Neural cell (in vitro differentiated cells): Measurements from ENCODE around the gene RFT1.

ENCODE experiments used
- EP300 ChIP-seq: fragments of 450-650 bp; conservative IDR thresholded peaks from 2 replicates; pipeline ENCODE4 v1.6.1; 2014; ENCODE audit warnings: antibody characterized with exemption, mild to moderate bottlenecking, moderate library complexity; ENCODE audit not compliant: poor library complexity, severe bottlenecking
- EZH2 ChIP-seq: fragments of 200-600, 300-800 bp; shearing (Covaris generic), sonication (generic); IDR thresholded peaks from 2 replicates; pipeline ENCODE4 v1.6.1; 2014; ENCODE audit warnings: antibody characterized with exemption, low read length, borderline replicate concordance, mild to moderate bottlenecking; ENCODE audit not compliant: insufficient read depth, poor library complexity, severe bottlenecking
- MXI1 ChIP-seq: fragments of 450-650 bp; conservative IDR thresholded peaks from 2 replicates; pipeline ENCODE4 v1.6.1; 2014; ENCODE audit warnings: antibody characterized with exemption, mild to moderate bottlenecking; ENCODE audit not compliant: poor library complexity, severe bottlenecking
- POLR2AphosphoS5 ChIP-seq: IDR thresholded peaks from 2 replicates; pipeline ENCODE4 v1.6.1; 2012
- RAD21 ChIP-seq: fragments of 450-650 bp; conservative IDR thresholded peaks from 2 replicates; pipeline ENCODE4 v1.6.1; 2014; ENCODE audit warnings: antibody characterized with exemption, mild to moderate bottlenecking, moderate library complexity
- SMC3 ChIP-seq: fragments of 450-650 bp; conservative IDR thresholded peaks from 2 replicates; pipeline ENCODE4 v1.6.1; 2014; ENCODE audit warnings: antibody characterized with exemption, mild to moderate bottlenecking, moderate library complexity; ENCODE audit not compliant: poor library complexity
- TAF1 ChIP-seq: IDR thresholded peaks from 2 replicates; pipeline ENCODE4 v1.6.1; 2012; ENCODE audit warnings: low read depth
- TF ChIP-seq, protein P1 (sequence below): fragments of 450-650 bp; IDR thresholded peaks from 2 replicates; pipeline ENCODE4 v1.5.1; 2014; ENCODE audit warnings: antibody characterized with exemption, mild to moderate bottlenecking, moderate library complexity; ENCODE audit not compliant: poor library complexity, severe bottlenecking
- TF ChIP-seq, protein P2 (sequence below): IDR thresholded peaks from 2 replicates; pipeline ENCODE4 v1.6.1; 2012; ENCODE audit warnings: borderline replicate concordance

DNA sequence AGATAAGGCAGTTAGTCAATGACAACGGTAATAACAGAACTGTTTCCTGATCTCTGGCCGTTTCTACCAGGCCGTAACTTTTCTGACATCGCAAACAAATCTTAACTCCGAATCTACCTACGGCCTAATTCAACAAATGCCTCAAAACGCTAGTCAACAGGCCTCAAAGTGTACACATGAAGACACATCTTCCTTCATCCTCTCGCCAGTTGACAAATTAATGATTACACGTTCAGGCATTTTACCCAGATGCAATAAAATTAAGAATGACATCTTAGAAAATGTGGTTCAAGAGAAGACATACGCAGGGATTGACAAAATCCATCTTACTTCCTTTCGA lies 85.9 kb downstream of the RFT1 start:
- TF ChIP-seq POLR2AphosphoS5 (no peak), EZH2 (no peak), RAD21 (no peak), TAF1 (no peak), SMC3 (no peak), EP300 (no peak), MXI1 (no peak)
- TF ChIP-seq, protein P1, sequence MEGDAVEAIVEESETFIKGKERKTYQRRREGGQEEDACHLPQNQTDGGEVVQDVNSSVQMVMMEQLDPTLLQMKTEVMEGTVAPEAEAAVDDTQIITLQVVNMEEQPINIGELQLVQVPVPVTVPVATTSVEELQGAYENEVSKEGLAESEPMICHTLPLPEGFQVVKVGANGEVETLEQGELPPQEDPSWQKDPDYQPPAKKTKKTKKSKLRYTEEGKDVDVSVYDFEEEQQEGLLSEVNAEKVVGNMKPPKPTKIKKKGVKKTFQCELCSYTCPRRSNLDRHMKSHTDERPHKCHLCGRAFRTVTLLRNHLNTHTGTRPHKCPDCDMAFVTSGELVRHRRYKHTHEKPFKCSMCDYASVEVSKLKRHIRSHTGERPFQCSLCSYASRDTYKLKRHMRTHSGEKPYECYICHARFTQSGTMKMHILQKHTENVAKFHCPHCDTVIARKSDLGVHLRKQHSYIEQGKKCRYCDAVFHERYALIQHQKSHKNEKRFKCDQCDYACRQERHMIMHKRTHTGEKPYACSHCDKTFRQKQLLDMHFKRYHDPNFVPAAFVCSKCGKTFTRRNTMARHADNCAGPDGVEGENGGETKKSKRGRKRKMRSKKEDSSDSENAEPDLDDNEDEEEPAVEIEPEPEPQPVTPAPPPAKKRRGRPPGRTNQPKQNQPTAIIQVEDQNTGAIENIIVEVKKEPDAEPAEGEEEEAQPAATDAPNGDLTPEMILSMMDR: no peak
- TF ChIP-seq, protein P2, sequence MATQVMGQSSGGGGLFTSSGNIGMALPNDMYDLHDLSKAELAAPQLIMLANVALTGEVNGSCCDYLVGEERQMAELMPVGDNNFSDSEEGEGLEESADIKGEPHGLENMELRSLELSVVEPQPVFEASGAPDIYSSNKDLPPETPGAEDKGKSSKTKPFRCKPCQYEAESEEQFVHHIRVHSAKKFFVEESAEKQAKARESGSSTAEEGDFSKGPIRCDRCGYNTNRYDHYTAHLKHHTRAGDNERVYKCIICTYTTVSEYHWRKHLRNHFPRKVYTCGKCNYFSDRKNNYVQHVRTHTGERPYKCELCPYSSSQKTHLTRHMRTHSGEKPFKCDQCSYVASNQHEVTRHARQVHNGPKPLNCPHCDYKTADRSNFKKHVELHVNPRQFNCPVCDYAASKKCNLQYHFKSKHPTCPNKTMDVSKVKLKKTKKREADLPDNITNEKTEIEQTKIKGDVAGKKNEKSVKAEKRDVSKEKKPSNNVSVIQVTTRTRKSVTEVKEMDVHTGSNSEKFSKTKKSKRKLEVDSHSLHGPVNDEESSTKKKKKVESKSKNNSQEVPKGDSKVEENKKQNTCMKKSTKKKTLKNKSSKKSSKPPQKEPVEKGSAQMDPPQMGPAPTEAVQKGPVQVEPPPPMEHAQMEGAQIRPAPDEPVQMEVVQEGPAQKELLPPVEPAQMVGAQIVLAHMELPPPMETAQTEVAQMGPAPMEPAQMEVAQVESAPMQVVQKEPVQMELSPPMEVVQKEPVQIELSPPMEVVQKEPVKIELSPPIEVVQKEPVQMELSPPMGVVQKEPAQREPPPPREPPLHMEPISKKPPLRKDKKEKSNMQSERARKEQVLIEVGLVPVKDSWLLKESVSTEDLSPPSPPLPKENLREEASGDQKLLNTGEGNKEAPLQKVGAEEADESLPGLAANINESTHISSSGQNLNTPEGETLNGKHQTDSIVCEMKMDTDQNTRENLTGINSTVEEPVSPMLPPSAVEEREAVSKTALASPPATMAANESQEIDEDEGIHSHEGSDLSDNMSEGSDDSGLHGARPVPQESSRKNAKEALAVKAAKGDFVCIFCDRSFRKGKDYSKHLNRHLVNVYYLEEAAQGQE: no peak
